HUES48 (cell line): ENCODE measurements around the gene SLC4A2.

Source experiments
- H3K27ac ChIP-seq: one replicate; pipeline ENCODE4 v1.7.0; 2013; ENCODE audit warnings: low read depth, low read length, inconsistent platforms
- H3K27me3 ChIP-seq: 2 replicates; pipeline ENCODE4 v1.6.1; 2013; ENCODE audit warnings: mild to moderate bottlenecking, low read length; ENCODE audit not compliant: control insufficient read depth, insufficient read depth
- H3K36me3 ChIP-seq: 2 replicates; pipeline ENCODE4 v1.6.1; 2013; ENCODE audit warnings: low read length; ENCODE audit not compliant: control insufficient read depth, insufficient read depth
- H3K4me1 ChIP-seq: 2 replicates; pipeline ENCODE4 v1.6.1; 2013; ENCODE audit warnings: mild to moderate bottlenecking, low read length; ENCODE audit not compliant: control insufficient read depth, insufficient read depth
- H3K4me3 ChIP-seq: 2 replicates; pipeline ENCODE4 v1.5.1; 2013; ENCODE audit warnings: mild to moderate bottlenecking, low read depth, low read length
- H3K9ac ChIP-seq: 2 replicates; pipeline ENCODE4 v1.6.1; 2013; ENCODE audit warnings: mild to moderate bottlenecking, low read depth, low read length, moderate library complexity
- H3K9me3 ChIP-seq: 2 replicates; pipeline ENCODE4 v1.6.1; 2013; ENCODE audit warnings: low read length; ENCODE audit not compliant: control insufficient read depth, insufficient read depth

Gene SLC4A2

GRCh38 chr7:151014950-151015349 lies 44.4 kb upstream of the SLC4A2 start:
- H3K36me3 ChIP-seq, result no peaks in the 10 kb centered on the region
- no peak overlapping the region for H3K4me3 ChIP-seq
- H3K27me3 ChIP-seq, result peaks cover 50% of the 10 kb centered on the region
- H3K9ac ChIP-seq, result no peak overlapping the region
- no peaks in the 10 kb centered on the region for H3K9me3 ChIP-seq
- H3K4me1 ChIP-seq, result peaks cover 23% of the 10 kb centered on the region; the same call in 1 of the 2 replicates
- H3K27ac ChIP-seq, result no peak overlapping the region

GRCh38 chr7:151015967-151016366 lies 43.4 kb upstream of the SLC4A2 start:
- Histone ChIP-seq H3K27ac (no peak overlapping the region), H3K9me3 (no peaks in the 10 kb centered on the region), H3K9ac (no peak overlapping the region), H3K27me3 (peaks cover 60% of the 10 kb centered on the region), H3K4me1 (peaks cover 15% of the 10 kb centered on the region; the same call in 1 of the 2 replicates), H3K4me3 (no peak overlapping the region), H3K36me3 (no peaks in the 10 kb centered on the region)

GRCh38 chr7:151016505-151016904 lies 42.9 kb upstream of the SLC4A2 start:
- H3K27me3 ChIP-seq, result peaks cover 63% of the 10 kb centered on the region
- H3K27ac ChIP-seq, result no peak overlapping the region
- H3K4me3 ChIP-seq, result no peak overlapping the region
- H3K9ac ChIP-seq, result no peak overlapping the region
- H3K4me1 ChIP-seq, result peaks cover 15% of the 10 kb centered on the region; the same call in 1 of the 2 replicates
- H3K36me3 ChIP-seq, result no peaks in the 10 kb centered on the region
- H3K9me3 ChIP-seq, result no peaks in the 10 kb centered on the region

GRCh38 chr7:151016942-151017341 lies 42.4 kb upstream of the SLC4A2 start:
- no peak overlapping the region for H3K9ac ChIP-seq
- H3K27me3 ChIP-seq, result peaks cover 61% of the 10 kb centered on the region
- H3K36me3 ChIP-seq, result no peaks in the 10 kb centered on the region
- no peaks in the 10 kb centered on the region for H3K9me3 ChIP-seq
- peaks cover 15% of the 10 kb centered on the region; the same call in 1 of the 2 replicates for H3K4me1 ChIP-seq
- H3K4me3 ChIP-seq, result no peak overlapping the region
- no peak overlapping the region for H3K27ac ChIP-seq

- no peaks in the 10 kb centered on the region for H3K36me3 ChIP-seq
- H3K9ac ChIP-seq, result no peak overlapping the region
- H3K4me1 ChIP-seq, result peaks cover 13% of the 10 kb centered on the region; the same call in 1 of the 2 replicates
- peaks cover 56% of the 10 kb centered on the region for H3K27me3 ChIP-seq
- H3K9me3 ChIP-seq, result no peaks in the 10 kb centered on the region
- H3K27ac ChIP-seq, result no peak overlapping the region
- H3K4me3 ChIP-seq, result no peak overlapping the region
These were observed 41.9 kb upstream of the SLC4A2 start for GRCh38 chr7:151017370-151017952.

- Histone ChIP-seq H3K9me3 (no peaks in the 10 kb centered on the region), H3K9ac (no peak overlapping the region), H3K27me3 (peaks cover 53% of the 10 kb centered on the region), H3K4me1 (peaks cover 10% of the 10 kb centered on the region; the same call in 1 of the 2 replicates), H3K4me3 (peak overlapping the region; percentile 47; the same call in 1 of the 2 replicates), H3K27ac (no peak overlapping the region), H3K36me3 (no peaks in the 10 kb centered on the region)
These were observed 41.4 kb upstream of the SLC4A2 start for GRCh38 chr7:151017953-151018420.

- H3K9ac ChIP-seq, result no peak overlapping the region
- H3K27ac ChIP-seq, result no peak overlapping the region
- peak overlapping the region; percentile 31; the same call in 1 of the 2 replicates for H3K4me3 ChIP-seq
- no peaks in the 10 kb centered on the region for H3K9me3 ChIP-seq
- no peaks in the 10 kb centered on the region for H3K36me3 ChIP-seq
- peaks cover 50% of the 10 kb centered on the region for H3K27me3 ChIP-seq
- H3K4me1 ChIP-seq, result peaks cover 10% of the 10 kb centered on the region; the same call in 1 of the 2 replicates
These were observed 40.8 kb upstream of the SLC4A2 start for GRCh38 chr7:151018421-151019129.

GRCh38 chr7:151019130-151019447 lies 40.3 kb upstream of the SLC4A2 start:
- Histone ChIP-seq H3K36me3 (no peaks in the 10 kb centered on the region), H3K27me3 (peaks cover 50% of the 10 kb centered on the region), H3K9ac (no peak overlapping the region), H3K27ac (no peak overlapping the region), H3K9me3 (no peaks in the 10 kb centered on the region), H3K4me1 (peaks cover 8% of the 10 kb centered on the region; the same call in 1 of the 2 replicates), H3K4me3 (peak overlapping the region; percentile 31; the same call in 1 of the 2 replicates)

GRCh38 chr7:151020231-151020630 lies 39.2 kb upstream of the SLC4A2 start:
- no peak overlapping the region for H3K4me3 ChIP-seq
- no peaks in the 10 kb centered on the region for H3K36me3 ChIP-seq
- no peak overlapping the region for H3K27ac ChIP-seq
- peaks cover 50% of the 10 kb centered on the region for H3K27me3 ChIP-seq
- peaks cover 5% of the 10 kb centered on the region; the same call in 1 of the 2 replicates for H3K4me1 ChIP-seq
- no peaks in the 10 kb centered on the region for H3K9me3 ChIP-seq
- no peak overlapping the region for H3K9ac ChIP-seq

GRCh38 chr7:151023232-151023631 lies 36.2 kb upstream of the SLC4A2 start:
- H3K27me3 ChIP-seq, result peaks cover 31% of the 10 kb centered on the region
- no peak overlapping the region for H3K9ac ChIP-seq
- H3K36me3 ChIP-seq, result no peaks in the 10 kb centered on the region

GRCh38 chr7:151024435-151025056 lies 34.8 kb upstream of the SLC4A2 start, which contains the start of gene ATG9B:
Gene ATG9B (minus strand): TSS chr7:151024494. CDS start chr7:151024423, 71 bp downstream.
- no peak within 1 kb of the TSS for H3K9ac ChIP-seq
- H3K9me3 ChIP-seq, result no peaks in the 10 kb centered on the region
- H3K27ac ChIP-seq, result no peak within 1 kb of the TSS
- H3K4me3 ChIP-seq, result no peak within 1 kb of the TSS
- no peaks in the 10 kb centered on the region for H3K36me3 ChIP-seq
- H3K4me1 ChIP-seq, result peaks cover 6% of the 10 kb centered on the region
- H3K27me3 ChIP-seq, result peaks cover 18% of the 10 kb centered on the region

More at GRCh38 chr7:151023232-151023631, 36.2 kb upstream of the SLC4A2 start:
- Histone ChIP-seq H3K4me1 (peaks cover 11% of the 10 kb centered on the region), H3K27ac (no peak overlapping the region), H3K9me3 (no peaks in the 10 kb centered on the region), H3K4me3 (no peak overlapping the region)
